Measurements from ENCODE around the gene MAGEA8. TPM values are rescaled to one million over a fixed set of nuclear protein-coding genes. Genes with fewer than 3 reads are reported as not detected.

MAGEA8 gene
- total and polyA plus RNA-seq, 2 experiments from 2014 or later = not detected

DNA sequence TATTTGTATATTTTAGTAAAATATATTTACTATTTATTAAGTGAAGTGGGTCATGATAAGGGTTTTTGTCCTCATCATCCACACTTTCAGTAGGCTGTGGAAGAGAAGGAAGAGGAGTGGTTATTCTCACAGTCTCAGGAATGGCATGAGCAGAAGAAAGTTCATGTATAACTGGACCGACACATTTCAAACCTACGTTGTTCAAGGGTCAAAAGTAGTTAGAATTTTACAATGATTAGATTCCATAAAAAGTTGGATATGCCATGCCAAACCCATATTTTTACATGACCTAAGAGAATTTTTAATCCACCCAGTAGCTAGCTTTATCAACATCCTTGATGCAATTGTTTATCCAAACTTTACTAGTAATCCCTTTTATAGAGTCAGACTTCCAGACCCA is 15.6 kb upstream of the MAGEA8 start:
- Histone ChIP-seq H3K4me1 (ENCODE audit: insufficient read depth) (no peaks in the 10 kb centered on the region), H3K36me3 (ENCODE audit: insufficient read depth) (no peaks in the 10 kb centered on the region), H3K27ac (ENCODE audit: low read depth) (no peak overlapping the region), H3K9me2 (ENCODE audit: insufficient read depth) (no peaks in the 10 kb centered on the region), H3K4me3 (no peak overlapping the region), H3K79me2 (replicated peaks; ENCODE audit: insufficient read depth) (no peaks in the 10 kb centered on the region), H3K4me2 (no peak overlapping the region), H4K20me1 (replicated peaks; ENCODE audit: insufficient read depth) (no peaks in the 10 kb centered on the region), H3K27me3 (ENCODE audit: insufficient read depth) (no peaks in the 10 kb centered on the region), H2AFZ (no peak overlapping the region), H3F3A (replicated peaks; ENCODE audit: low read depth) (no peaks in the 10 kb centered on the region)
- H3K4me3 Mint-ChIP-seq = no peak overlapping the region
- ATAC-seq (no peak), DNase-seq (ENCODE audit: low spot score) (no peak)
- no peaks in the 10 kb centered on the region for H3K36me3 Mint-ChIP-seq (ENCODE audit: low read depth)
- no peak overlapping the region for H3K27ac Mint-ChIP-seq
- H3K9me3 Mint-ChIP-seq = no peaks in the 10 kb centered on the region; the same call in 2 of the 3 replicates
- peaks cover 10% of the 10 kb centered on the region; the same call in 2 of the 3 replicates for H3K4me1 Mint-ChIP-seq
- no peaks in the 10 kb centered on the region for H3K27me3 Mint-ChIP-seq (ENCODE audit: insufficient read depth, low read depth, poor library complexity)
- no peak for TF ChIP-seq POLR2AphosphoS5 (IDR thresholded peaks at IDR 0.05; ENCODE audit: low read depth)
- no peak for TF ChIP-seq STAT1 (IDR thresholded peaks at IDR 0.05; ENCODE audit: unreplicated experiment)
- TF ChIP-seq, protein P1, sequence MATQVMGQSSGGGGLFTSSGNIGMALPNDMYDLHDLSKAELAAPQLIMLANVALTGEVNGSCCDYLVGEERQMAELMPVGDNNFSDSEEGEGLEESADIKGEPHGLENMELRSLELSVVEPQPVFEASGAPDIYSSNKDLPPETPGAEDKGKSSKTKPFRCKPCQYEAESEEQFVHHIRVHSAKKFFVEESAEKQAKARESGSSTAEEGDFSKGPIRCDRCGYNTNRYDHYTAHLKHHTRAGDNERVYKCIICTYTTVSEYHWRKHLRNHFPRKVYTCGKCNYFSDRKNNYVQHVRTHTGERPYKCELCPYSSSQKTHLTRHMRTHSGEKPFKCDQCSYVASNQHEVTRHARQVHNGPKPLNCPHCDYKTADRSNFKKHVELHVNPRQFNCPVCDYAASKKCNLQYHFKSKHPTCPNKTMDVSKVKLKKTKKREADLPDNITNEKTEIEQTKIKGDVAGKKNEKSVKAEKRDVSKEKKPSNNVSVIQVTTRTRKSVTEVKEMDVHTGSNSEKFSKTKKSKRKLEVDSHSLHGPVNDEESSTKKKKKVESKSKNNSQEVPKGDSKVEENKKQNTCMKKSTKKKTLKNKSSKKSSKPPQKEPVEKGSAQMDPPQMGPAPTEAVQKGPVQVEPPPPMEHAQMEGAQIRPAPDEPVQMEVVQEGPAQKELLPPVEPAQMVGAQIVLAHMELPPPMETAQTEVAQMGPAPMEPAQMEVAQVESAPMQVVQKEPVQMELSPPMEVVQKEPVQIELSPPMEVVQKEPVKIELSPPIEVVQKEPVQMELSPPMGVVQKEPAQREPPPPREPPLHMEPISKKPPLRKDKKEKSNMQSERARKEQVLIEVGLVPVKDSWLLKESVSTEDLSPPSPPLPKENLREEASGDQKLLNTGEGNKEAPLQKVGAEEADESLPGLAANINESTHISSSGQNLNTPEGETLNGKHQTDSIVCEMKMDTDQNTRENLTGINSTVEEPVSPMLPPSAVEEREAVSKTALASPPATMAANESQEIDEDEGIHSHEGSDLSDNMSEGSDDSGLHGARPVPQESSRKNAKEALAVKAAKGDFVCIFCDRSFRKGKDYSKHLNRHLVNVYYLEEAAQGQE (IDR thresholded peaks at IDR 0.05; ENCODE audit: unreplicated experiment) = no peak
- TF ChIP-seq EZH2 (IDR thresholded peaks at IDR 0.05; ENCODE audit: low read depth, unreplicated experiment) = no peak
- no peak for TF ChIP-seq CREB1 (CRISPR knock-in tag; IDR thresholded peaks at IDR 0.05; ENCODE audit: low read depth)
- TF ChIP-seq JUNB (IDR thresholded peaks at IDR 0.05; ENCODE audit: unreplicated experiment) = no peak
- TF ChIP-seq, protein P2, sequence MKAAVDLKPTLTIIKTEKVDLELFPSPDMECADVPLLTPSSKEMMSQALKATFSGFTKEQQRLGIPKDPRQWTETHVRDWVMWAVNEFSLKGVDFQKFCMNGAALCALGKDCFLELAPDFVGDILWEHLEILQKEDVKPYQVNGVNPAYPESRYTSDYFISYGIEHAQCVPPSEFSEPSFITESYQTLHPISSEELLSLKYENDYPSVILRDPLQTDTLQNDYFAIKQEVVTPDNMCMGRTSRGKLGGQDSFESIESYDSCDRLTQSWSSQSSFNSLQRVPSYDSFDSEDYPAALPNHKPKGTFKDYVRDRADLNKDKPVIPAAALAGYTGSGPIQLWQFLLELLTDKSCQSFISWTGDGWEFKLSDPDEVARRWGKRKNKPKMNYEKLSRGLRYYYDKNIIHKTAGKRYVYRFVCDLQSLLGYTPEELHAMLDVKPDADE (IDR thresholded peaks at IDR 0.05) = no peak
- no peak for TF ChIP-seq CTCF (conservative IDR thresholded peaks at IDR 0.05; ENCODE audit: low read depth in 2 of 2)
- no peak for TF ChIP-seq ZNF462 (CRISPR knock-in tag; IDR thresholded peaks at IDR 0.05)
- TF ChIP-seq EZH2phosphoT487 (IDR thresholded peaks at IDR 0.05; ENCODE audit: unreplicated experiment) = no peak
- no peak for TF ChIP-seq NANOG (IDR thresholded peaks at IDR 0.05; ENCODE audit: borderline replicate concordance)
- no peak for TF ChIP-seq ZNF331 (CRISPR knock-in tag; IDR thresholded peaks at IDR 0.05; ENCODE audit: low read depth)
- TF ChIP-seq ZNF114 (CRISPR knock-in tag; IDR thresholded peaks at IDR 0.05) = no peak

All from GM23338 (cell line).